ENCODE data around the gene LDLRAD4.

LDLRAD4 gene

DNA sequence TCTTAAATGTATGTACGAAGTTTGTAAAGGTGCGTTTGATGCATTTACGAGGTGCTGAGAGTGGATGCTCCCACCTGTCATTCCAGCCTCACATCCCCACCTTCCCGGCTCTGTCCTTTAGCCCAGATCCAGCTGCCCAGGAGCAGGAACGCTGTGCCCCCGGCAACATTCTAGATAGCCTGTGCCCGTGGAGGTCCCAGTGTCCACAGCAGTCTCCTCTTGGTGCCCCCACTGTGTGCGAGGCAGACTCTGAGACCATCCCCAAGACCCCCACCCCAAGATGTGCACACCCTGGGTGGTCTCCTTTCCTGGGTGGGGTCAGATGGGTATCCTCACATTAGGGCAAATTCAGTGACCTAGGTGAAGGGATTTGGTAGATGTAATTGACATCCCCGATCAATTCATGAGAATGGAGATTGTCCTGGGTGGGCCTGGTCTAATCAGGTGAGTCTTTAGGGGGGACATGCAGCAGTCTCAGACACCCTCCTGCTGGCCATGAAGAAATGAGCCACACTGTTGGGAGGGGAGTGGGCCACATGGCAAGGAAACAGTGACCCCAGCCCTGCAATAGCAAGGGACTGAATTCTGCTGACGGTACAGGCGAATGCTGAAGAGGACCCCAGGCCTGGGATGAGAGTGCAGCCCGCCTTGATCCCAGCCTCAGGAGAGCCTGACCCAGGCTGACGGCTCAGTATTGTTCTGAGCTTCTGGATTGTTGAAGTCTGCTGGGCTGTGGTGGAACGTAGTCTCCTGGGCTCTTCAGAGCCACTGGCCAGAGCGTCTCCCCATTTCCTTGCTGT, 304.5 kb downstream of the LDLRAD4 start:
- in situ Hi-C loops (cut with MboI; ENCODE audit: low sequenced_read_pairs, unreplicated experiment): loop anchor here (25.0 kb wide), 1 partner anchor 311 kb away; the partner anchor contains the start of gene LDLRAD4
- DNase-seq (ENCODE audit: low spot score): no peak
- TF ChIP-seq, protein P1, sequence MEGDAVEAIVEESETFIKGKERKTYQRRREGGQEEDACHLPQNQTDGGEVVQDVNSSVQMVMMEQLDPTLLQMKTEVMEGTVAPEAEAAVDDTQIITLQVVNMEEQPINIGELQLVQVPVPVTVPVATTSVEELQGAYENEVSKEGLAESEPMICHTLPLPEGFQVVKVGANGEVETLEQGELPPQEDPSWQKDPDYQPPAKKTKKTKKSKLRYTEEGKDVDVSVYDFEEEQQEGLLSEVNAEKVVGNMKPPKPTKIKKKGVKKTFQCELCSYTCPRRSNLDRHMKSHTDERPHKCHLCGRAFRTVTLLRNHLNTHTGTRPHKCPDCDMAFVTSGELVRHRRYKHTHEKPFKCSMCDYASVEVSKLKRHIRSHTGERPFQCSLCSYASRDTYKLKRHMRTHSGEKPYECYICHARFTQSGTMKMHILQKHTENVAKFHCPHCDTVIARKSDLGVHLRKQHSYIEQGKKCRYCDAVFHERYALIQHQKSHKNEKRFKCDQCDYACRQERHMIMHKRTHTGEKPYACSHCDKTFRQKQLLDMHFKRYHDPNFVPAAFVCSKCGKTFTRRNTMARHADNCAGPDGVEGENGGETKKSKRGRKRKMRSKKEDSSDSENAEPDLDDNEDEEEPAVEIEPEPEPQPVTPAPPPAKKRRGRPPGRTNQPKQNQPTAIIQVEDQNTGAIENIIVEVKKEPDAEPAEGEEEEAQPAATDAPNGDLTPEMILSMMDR (IDR thresholded peaks at IDR 0.05; ENCODE audit: borderline replicate concordance, control extremely low read depth, extremely low read depth, insufficient read depth, missing control alignments): no peak

DNA sequence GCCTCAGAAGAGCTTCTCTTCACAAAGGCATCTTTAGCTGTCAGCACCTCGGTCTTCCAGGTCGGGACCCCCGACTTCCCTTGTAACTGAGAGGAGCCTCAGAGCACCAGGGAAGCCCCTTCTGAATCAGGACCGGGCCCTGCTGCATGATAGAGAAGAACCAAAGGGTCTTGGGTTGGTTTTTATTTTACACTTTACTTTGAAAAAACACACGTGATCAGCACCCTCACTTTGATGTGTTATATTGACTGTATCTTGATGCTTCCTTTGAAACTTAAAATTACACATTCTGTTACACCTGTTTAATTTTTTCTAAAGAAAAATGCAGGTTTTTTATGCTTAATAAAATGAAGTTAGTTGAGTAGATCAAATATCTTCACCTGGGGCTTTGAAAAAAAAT, 305.5 kb downstream of the LDLRAD4 start:
- in situ Hi-C loops (cut with MboI; ENCODE audit: low sequenced_read_pairs, unreplicated experiment): loop anchor here (25.0 kb wide), 1 partner anchor 312 kb away; the partner anchor contains the start of gene LDLRAD4
- no peak for DNase-seq (ENCODE audit: low spot score)
- TF ChIP-seq, protein P1 (IDR thresholded peaks at IDR 0.05; ENCODE audit: borderline replicate concordance, control extremely low read depth, extremely low read depth, insufficient read depth, missing control alignments): no peak

- no peak for DNase-seq (ENCODE audit: low spot score)
- in situ Hi-C loops (cut with MboI; ENCODE audit: low sequenced_read_pairs, unreplicated experiment): loop anchor here (25.0 kb wide), 1 partner anchor 313 kb away; the partner anchor contains the start of gene LDLRAD4
- TF ChIP-seq, protein P1 (IDR thresholded peaks at IDR 0.05; ENCODE audit: borderline replicate concordance, control extremely low read depth, extremely low read depth, insufficient read depth, missing control alignments): no peak
Measured at GRCh38 chr18:13524811-13525210, 306.3 kb downstream of the LDLRAD4 start.

DNA sequence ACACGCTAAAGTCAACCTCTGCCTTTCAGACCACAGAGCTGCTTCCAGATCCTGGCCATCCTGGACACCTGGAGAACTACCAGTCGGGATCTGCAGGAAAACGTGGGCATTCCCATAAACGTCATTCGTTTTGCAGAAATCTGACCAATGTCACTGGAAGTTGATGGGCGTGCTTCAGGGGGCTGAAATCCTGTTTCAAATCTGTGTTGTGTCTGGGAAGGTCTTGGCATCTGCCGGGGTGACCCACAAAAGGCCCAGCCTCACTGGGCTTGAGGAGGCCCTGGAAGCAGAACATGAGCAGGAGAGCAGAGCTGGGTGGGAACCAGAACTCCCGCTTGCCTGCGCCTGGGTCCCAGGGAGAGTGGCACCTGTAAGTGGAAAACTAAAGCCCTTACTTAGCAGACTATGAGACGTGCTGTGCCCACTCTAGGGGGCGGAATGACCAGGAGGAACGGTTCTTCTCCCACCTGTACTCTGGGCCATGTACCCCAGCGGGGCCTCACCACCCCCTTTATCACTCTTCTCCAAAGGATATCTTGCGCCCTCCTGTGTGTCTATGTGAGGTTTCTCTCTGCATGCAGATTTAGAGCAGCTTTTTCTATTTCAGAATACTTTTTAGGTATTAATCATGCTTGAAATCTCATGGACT, 306.9 kb downstream of the LDLRAD4 start:
- in situ Hi-C loops (cut with MboI; ENCODE audit: low sequenced_read_pairs, unreplicated experiment): no loop called here
- TF ChIP-seq, protein P1 (IDR thresholded peaks at IDR 0.05; ENCODE audit: borderline replicate concordance, control extremely low read depth, extremely low read depth, insufficient read depth, missing control alignments): no peak
- no peak for DNase-seq (ENCODE audit: low spot score)

DNA sequence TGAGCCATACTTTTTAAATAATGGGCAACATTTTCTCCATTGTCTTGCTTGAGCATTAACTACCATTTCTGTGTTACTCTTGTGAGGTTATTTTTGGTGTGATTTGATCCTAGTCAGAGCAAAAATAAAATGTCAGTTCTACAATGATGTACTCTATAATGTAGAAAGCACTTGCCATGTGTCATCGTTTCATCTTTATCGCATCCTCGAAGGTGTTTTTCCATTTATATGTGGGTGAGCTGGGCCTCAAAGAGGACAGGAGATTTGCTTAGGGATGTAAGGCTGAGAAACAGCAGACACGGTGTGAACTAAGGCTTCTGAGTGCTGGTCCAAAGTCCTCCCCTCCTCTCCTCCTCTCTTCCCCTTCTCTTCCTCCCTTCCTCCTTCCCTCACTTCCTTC, 308.0 kb downstream of the LDLRAD4 start:
- DNase-seq (ENCODE audit: low spot score): no peak
- in situ Hi-C loops (cut with MboI; ENCODE audit: low sequenced_read_pairs, unreplicated experiment): no loop called here
- TF ChIP-seq, protein P1 (IDR thresholded peaks at IDR 0.05; ENCODE audit: borderline replicate concordance, control extremely low read depth, extremely low read depth, insufficient read depth, missing control alignments): no peak

DNA sequence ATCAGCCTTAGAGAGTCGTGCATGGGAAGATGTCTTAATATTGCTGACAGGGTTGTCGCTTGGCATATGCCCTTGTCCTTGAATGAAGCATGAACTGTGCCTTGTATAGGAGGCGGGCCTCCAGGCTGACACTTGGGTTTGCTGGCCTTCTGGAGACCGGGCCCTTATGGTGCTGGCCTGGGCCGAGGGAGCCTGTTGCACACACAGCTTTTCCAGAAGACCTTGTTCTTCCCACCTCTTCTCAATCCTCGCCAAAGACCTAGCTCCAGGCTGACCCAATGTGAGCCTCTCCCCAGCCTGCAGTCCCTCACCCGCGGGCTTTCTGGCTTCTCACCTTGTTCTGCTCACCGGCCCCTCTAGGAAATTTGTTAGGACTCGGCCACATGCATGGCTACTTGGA, 308.7 kb downstream of the LDLRAD4 start:
- DNase-seq (ENCODE audit: low spot score): no peak
- TF ChIP-seq, protein P1 (IDR thresholded peaks at IDR 0.05; ENCODE audit: borderline replicate concordance, control extremely low read depth, extremely low read depth, insufficient read depth, missing control alignments): no peak
- in situ Hi-C loops (cut with MboI; ENCODE audit: low sequenced_read_pairs, unreplicated experiment): no loop called here

Measured in GM13976 (cell line).